GM23338 (cell line): Measurements from ENCODE around the gene SEPTIN11.

Experiments used
- CREB1 ChIP-seq: fragments of 250-450 bp; sonication (Bioruptor Pico); IDR thresholded peaks from 2 replicates; pipeline ENCODE4 v1.5.0; 2020; ENCODE audit warnings: low read depth, mild to moderate bottlenecking, moderate library complexity
- CTCF ChIP-seq, 2 experiments: fragments of 200-600 bp in 1 of 2; sonication (generic) in 1 of 2; conservative IDR thresholded peaks; 2 replicates each; pipeline versions ENCODE4 v1.5.1 to v1.6.1; 2016 to 2017; ENCODE audit warnings: antibody characterized with exemption in 2 of 2, low read depth in 2 of 2, mild to moderate bottlenecking in 2 of 2, moderate library complexity in 1 of 2
- EZH2 ChIP-seq: fragments of 200-600 bp; sonication (generic); IDR thresholded peaks from one replicate; pipeline ENCODE4 v1.8.0; 2017; ENCODE audit warnings: antibody characterized with exemption, mild to moderate bottlenecking, low read depth; ENCODE audit not compliant: unreplicated experiment
- EZH2phosphoT487 ChIP-seq: fragments of 200-600 bp; sonication (generic); IDR thresholded peaks from one replicate; pipeline ENCODE4 v1.8.1; 2018; ENCODE audit warnings: antibody characterized with exemption; ENCODE audit not compliant: unreplicated experiment
- JUNB ChIP-seq: IDR thresholded peaks from one replicate; pipeline ENCODE4 v1.6.1; 2016; ENCODE audit warnings: antibody characterized with exemption; ENCODE audit not compliant: unreplicated experiment
- POLR2AphosphoS5 ChIP-seq: IDR thresholded peaks from 2 replicates; pipeline ENCODE4 v1.6.1; 2016; ENCODE audit warnings: antibody characterized with exemption, low read depth
- REST ChIP-seq: IDR thresholded peaks from one replicate; pipeline ENCODE4 v1.6.1; 2018; ENCODE audit warnings: antibody characterized with exemption; ENCODE audit not compliant: unreplicated experiment
- ZNF114 ChIP-seq: fragments of 250-450 bp; sonication (Bioruptor Pico); IDR thresholded peaks from 2 replicates; pipeline ENCODE4 v1.5.0; 2020; ENCODE audit warnings: mild to moderate bottlenecking, moderate library complexity

- no peak for TF ChIP-seq CTCF (conservative IDR thresholded peaks at IDR 0.05; ENCODE audit: low read depth in 2 of 2)
- TF ChIP-seq REST: no peak
- TF ChIP-seq POLR2AphosphoS5: no peak
- TF ChIP-seq CREB1 (CRISPR knock-in tag): no peak
- TF ChIP-seq EZH2: no peak
- TF ChIP-seq EZH2phosphoT487: no peak
- TF ChIP-seq JUNB: no peak
- no peak for TF ChIP-seq ZNF114 (CRISPR knock-in tag)
These were observed 44.5 kb downstream of the SEPTIN11 start for GRCh38 chr4:76993787-76994641.
